SK-N-SH (cell line): ENCODE results near the gene NDUFS6. TPM values are rescaled to one million over a fixed set of nuclear protein-coding genes. Genes with fewer than 3 reads are reported as not detected.

Experiments
- CTCF ChIA-PET: fragments of 300-600, 350-600 bp; formaldehyde crosslinking; extraction: SDS; loops from one replicate; lab custom pipeline; 2021; lab: Yijun Ruan, JAX
- POLR2A ChIA-PET: fragments of 350-600 bp; sonication (Branson Sonifier 250); formaldehyde crosslinking; extraction: SDS; loops from one replicate; lab custom pipeline; 2020; ENCODE audit warnings: antibody characterized with exemption, inconsistent platforms; lab: Yijun Ruan, JAX
- DNase-seq: peaks from one replicate; pipeline ENCODE4 v3.0.0; 2012
- H2AFZ ChIP-seq: fragments of 200-600 bp; sonication (generic); 2 replicates; pipeline ENCODE4 v1.8.1; 2016; ENCODE audit warnings: antibody characterized with exemption, mild to moderate bottlenecking, low read depth
- H3F3A ChIP-seq: fragments of 200-600 bp; sonication (generic); replicated peaks from 2 replicates; pipeline ENCODE3; 2016; ENCODE audit warnings: antibody characterized with exemption, mild to moderate bottlenecking; ENCODE audit not compliant: insufficient read depth
- H3K27ac ChIP-seq, 2 experiments: fragments of 200-500 bp in 1 of 2; fragments of 200-600 bp in 1 of 2; sonication (Bioruptor generic) in 1 of 2; sonication (generic), shearing (Covaris generic) in 1 of 2; 2 replicates each; pipeline versions ENCODE4 v1.5.1 to v1.6.1; 2014 to 2016; ENCODE audit warnings: low read depth in 2 of 2, inconsistent platforms in 1 of 2, low read length in 1 of 2, mild to moderate bottlenecking in 1 of 2, mixed read lengths in 1 of 2
- H3K27me3 ChIP-seq: fragments of 200-600 bp; sonication (generic), shearing (Covaris generic); 2 replicates; pipeline ENCODE4 v1.6.1; 2016; ENCODE audit warnings: mixed run types; ENCODE audit not compliant: insufficient read depth
- H3K36me3 ChIP-seq, 2 experiments: fragments of 200-500 bp in 1 of 2; fragments of 200-600 bp in 1 of 2; sonication (Bioruptor generic) in 1 of 2; sonication (generic) in 1 of 2; replicated peaks in 1 of 2; 2 replicates each; pipeline versions ENCODE3 to v1.5.1; 2014 to 2016; ENCODE audit warnings: low read length in 1 of 2, mild to moderate bottlenecking in 1 of 2; ENCODE audit not compliant: insufficient read depth in 2 of 2, control insufficient read depth in 1 of 2
- H3K4me1 ChIP-seq, 2 experiments: fragments of 200-500 bp in 1 of 2; fragments of 200-600 bp in 1 of 2; sonication (Bioruptor generic) in 1 of 2; sonication (generic), shearing (Covaris generic) in 1 of 2; 2 replicates each; pipeline versions ENCODE4 v1.5.1 to v1.6.1; 2014 to 2016; ENCODE audit warnings: low read depth in 1 of 2, low read length in 1 of 2, mixed run types in 1 of 2; ENCODE audit not compliant: insufficient read depth in 2 of 2, control insufficient read depth in 1 of 2
- H3K4me2 ChIP-seq: fragments of 200-600 bp; sonication (generic), shearing (Covaris generic); 2 replicates; pipeline ENCODE4 v1.6.1; 2017; ENCODE audit warnings: mixed run types
- H3K4me3 ChIP-seq, 2 experiments: fragments of 200-500 bp in 1 of 2; fragments of 200-600 bp in 1 of 2; sonication (Bioruptor generic) in 1 of 2; sonication (generic), shearing (Covaris generic) in 1 of 2; 2 replicates each; pipeline versions ENCODE4 v1.5.1 to v1.8.1; 2014 to 2016; ENCODE audit warnings: low read depth in 2 of 2, inconsistent platforms in 1 of 2, low read length in 1 of 2, mild to moderate bottlenecking in 1 of 2, mixed read lengths in 1 of 2, moderate library complexity in 1 of 2
- H3K79me2 ChIP-seq: fragments of 200-600 bp; sonication (generic); 2 replicates; pipeline ENCODE4 v1.8.1; 2017; ENCODE audit warnings: mild to moderate bottlenecking; ENCODE audit not compliant: insufficient read depth
- H3K9ac ChIP-seq: fragments of 200-600 bp; sonication (generic); 2 replicates; pipeline ENCODE4 v1.6.1; 2017; ENCODE audit warnings: mixed run types
- H3K9me2 ChIP-seq: fragments of 200-600 bp; sonication (generic); 2 replicates; pipeline ENCODE4 v1.6.1; 2017; ENCODE audit warnings: mixed run types
- H3K9me3 ChIP-seq: fragments of 200-600 bp; sonication (generic); 2 replicates; pipeline ENCODE4 v1.6.1; 2017; ENCODE audit warnings: mixed run types, mild to moderate bottlenecking, moderate library complexity
- H4K20me1 ChIP-seq: fragments of 200-600 bp; sonication (generic); 2 replicates; pipeline ENCODE4 v1.6.1; 2017; ENCODE audit warnings: mild to moderate bottlenecking, mixed run types; ENCODE audit not compliant: insufficient read depth
- CHD2 ChIP-seq: fragments of 150-350 bp; IDR thresholded peaks from 2 replicates; pipeline ENCODE4 v1.6.1; 2018; ENCODE audit warnings: low read length; ENCODE audit not compliant: partially characterized antibody
- ELF1 ChIP-seq: IDR thresholded peaks from 2 replicates; pipeline ENCODE4 v1.4.0; 2012
- EZH2phosphoT487 ChIP-seq: fragments of 200-600 bp; sonication (generic); IDR thresholded peaks from 2 replicates; pipeline ENCODE4 v1.6.1; 2017; ENCODE audit warnings: low read depth, mixed run types, mild to moderate bottlenecking, antibody characterized with exemption, moderate library complexity, borderline replicate concordance
- FOSL2 ChIP-seq: IDR thresholded peaks from 2 replicates; pipeline ENCODE4 v1.4.0; 2012; ENCODE audit warnings: low read depth, mild to moderate bottlenecking, moderate library complexity, borderline replicate concordance
- FOXJ3 ChIP-seq: sonication (generic); formaldehyde crosslinking; IDR thresholded peaks from 2 replicates; pipeline ENCODE4 v1.5.1; 2020; ENCODE audit warnings: mild to moderate bottlenecking, missing genetic modification reagents
- FOXM1 ChIP-seq: IDR thresholded peaks from 2 replicates; pipeline ENCODE4 v1.4.0; 2012; ENCODE audit warnings: low read depth, mild to moderate bottlenecking
- GATA2 ChIP-seq: sonication (generic); formaldehyde crosslinking; IDR thresholded peaks from 2 replicates; pipeline ENCODE4 v1.5.0; 2020; ENCODE audit warnings: mild to moderate bottlenecking, missing genetic modification reagents
- IRF3 ChIP-seq: fragments of 150-350 bp; IDR thresholded peaks from 2 replicates; pipeline ENCODE4 v1.6.1; 2016; ENCODE audit warnings: mild to moderate bottlenecking, low read depth, low read length
- MAX ChIP-seq: IDR thresholded peaks from 2 replicates; pipeline ENCODE4 v1.4.0; 2012; ENCODE audit warnings: low read depth
- MXI1 ChIP-seq: IDR thresholded peaks from 2 replicates; pipeline ENCODE4 v1.6.1; 2012; ENCODE audit warnings: mild to moderate bottlenecking, low read depth, low read length, improper control_type of control experiment
- NFIC ChIP-seq: IDR thresholded peaks from 2 replicates; pipeline ENCODE4 v1.4.0; 2012; ENCODE audit warnings: borderline replicate concordance
- NRF1 ChIP-seq: IDR thresholded peaks from 2 replicates; pipeline ENCODE4 v1.6.1; 2012; ENCODE audit warnings: low read depth, mild to moderate bottlenecking, low read length
- PBX3 ChIP-seq: IDR thresholded peaks from 2 replicates; pipeline ENCODE4; 2012
- POLR2AphosphoS5 ChIP-seq: IDR thresholded peaks from 2 replicates; pipeline ENCODE4 v1.6.1; 2012; ENCODE audit warnings: low read depth, low read length
- RAD21 ChIP-seq: IDR thresholded peaks from 2 replicates; pipeline ENCODE4 v1.6.1; 2012; ENCODE audit warnings: mild to moderate bottlenecking, low read length
- REST ChIP-seq: IDR thresholded peaks from 2 replicates; pipeline ENCODE4 v1.6.1; 2012; ENCODE audit warnings: mild to moderate bottlenecking, low read depth, low read length, moderate library complexity
- RXRA ChIP-seq: IDR thresholded peaks from 2 replicates; pipeline ENCODE4 v1.4.0; 2012; ENCODE audit warnings: low read depth, mild to moderate bottlenecking, borderline replicate concordance
- TAF1 ChIP-seq: IDR thresholded peaks from 2 replicates; pipeline ENCODE4 v1.6.1; 2012; ENCODE audit warnings: low read depth, mild to moderate bottlenecking, low read length, moderate library complexity, borderline replicate concordance
- USF1 ChIP-seq: IDR thresholded peaks from 2 replicates; pipeline ENCODE4 v1.4.0; 2012; ENCODE audit warnings: low read depth, borderline replicate concordance
- USF2 ChIP-seq: fragments of 150-350 bp; IDR thresholded peaks from 2 replicates; pipeline ENCODE4 v1.6.1; 2017; ENCODE audit warnings: antibody characterized with exemption, low read length, low read depth, borderline replicate concordance
- WGBS: methylation state at CpG from one replicate; pipeline ENCODE4 v1.1.6; 2017; ENCODE audit warnings: low lambda C conversion rate; 5-methylcytosine and 5-hydroxymethylcytosine counted together
- polyA plus RNA-seq, 3 experiments: library from polyadenylated mRNA; depleted of rRNA; stranded (reverse); fragments of >200 nt; gene quantifications; 2 replicates each; pipeline ENCODE4 v1.2.3, GENCODE V29; 2012

The NDUFS6 gene
- polyA plus RNA-seq, 1 of the 3 experiments (the other 2 are of a cell fraction), result 316 TPM

- Histone ChIP-seq H4K20me1 (no peaks in the 10 kb centered on the region), H3K4me2 (no peak overlapping the region), H3F3A (peaks cover 7% of the 10 kb centered on the region), H3K9ac (no peak overlapping the region), H3K36me3 (no peaks in the 10 kb centered on the region), H2AFZ (no peak overlapping the region), H3K4me1 (no peaks in the 10 kb centered on the region), H3K79me2 (no peaks in the 10 kb centered on the region), H3K9me2 (no peaks in the 10 kb centered on the region), H3K27ac (no peak overlapping the region), H3K27me3 (peaks cover 53% of the 10 kb centered on the region), H3K4me3 (no peak overlapping the region), H3K9me3 (no peaks in the 10 kb centered on the region)
- no peak for DNase-seq
- ChIA-PET POLR2A (no interaction called here), CTCF (no interaction called here)
- TF ChIP-seq PBX3 (no peak), CHD2 (no peak), FOSL2 (no peak), GATA2 (CRISPR knock-in tag) (no peak), ELF1 (no peak)
- 5% methylated on average over 1 of the region's 1 CpG for WGBS
Measured at GRCh38 chr5:1845696-1846095, 44.5 kb downstream of the NDUFS6 start.

- Histone ChIP-seq H3K79me2 (no peaks in the 10 kb centered on the region), H3K4me2 (no peak overlapping the region), H4K20me1 (no peaks in the 10 kb centered on the region), H3F3A (peaks cover 7% of the 10 kb centered on the region), H3K4me3 (no peak overlapping the region), H3K9me3 (no peaks in the 10 kb centered on the region), H3K4me1 (no peaks in the 10 kb centered on the region; a peak in 1 of 4 replicates), H2AFZ (no peak overlapping the region), H3K27ac (no peak overlapping the region), H3K36me3 (no peaks in the 10 kb centered on the region), H3K9ac (no peak overlapping the region), H3K9me2 (no peaks in the 10 kb centered on the region), H3K27me3 (peaks cover 53% of the 10 kb centered on the region)
- ChIA-PET CTCF (no interaction called here), POLR2A (no interaction called here)
- no peak for DNase-seq
- WGBS, result 43% methylated on average over 12 of the region's 13 CpGs
- TF ChIP-seq EZH2phosphoT487 (no peak), MAX (no peak), RXRA (no peak), TAF1 (no peak), POLR2AphosphoS5 (no peak), RAD21 (no peak), USF2 (no peak), NFIC (no peak), FOXJ3 (CRISPR knock-in tag) (no peak), GATA2 (CRISPR knock-in tag) (no peak), NRF1 (no peak), ELF1 (no peak), FOXM1 (no peak), USF1 (no peak), MXI1 (no peak), IRF3 (no peak), REST (no peak)
Measured at GRCh38 chr5:1846583-1846982, 45.4 kb downstream of the NDUFS6 start.
